Ammon's horn (tissue), 1 donor: ENCODE results near the gene SLC6A6.

Experiments
- DNase-seq: peaks from one replicate; pipeline ENCODE4 v3.0.0-alpha.2; 2016; ENCODE audit warnings: low spot score

Gene SLC6A6

DNA sequence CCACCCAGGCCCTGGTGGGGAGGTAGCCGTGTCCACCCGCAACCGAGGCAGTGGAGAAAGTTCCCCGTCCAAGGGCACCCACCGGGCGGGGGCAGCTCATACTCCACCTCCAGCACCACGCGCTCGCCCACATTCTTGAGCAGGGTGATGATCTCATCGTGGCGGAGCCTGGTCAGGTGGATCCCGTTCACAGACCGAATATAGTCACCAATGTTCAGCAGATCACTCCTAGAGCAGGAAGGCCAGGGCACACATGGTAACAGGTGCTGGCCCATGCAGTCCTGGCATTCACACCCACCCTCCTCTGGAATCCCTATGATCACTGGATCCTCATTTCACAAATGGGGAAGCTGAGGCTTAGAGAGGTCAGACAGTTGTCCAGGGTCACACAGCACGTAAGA is 121.9 kb downstream of the SLC6A6 start:
- DNase-seq = no peak

GRCh38 chr3:14524920-14525660 is 122.7 kb downstream of the SLC6A6 start:
- no peak for DNase-seq

GRCh38 chr3:14525685-14526631 is 123.6 kb downstream of the SLC6A6 start:
- no peak for DNase-seq

- DNase-seq = no peak
Observed at GRCh38 chr3:14528081-14528480, 125.7 kb downstream of the SLC6A6 start.

- DNase-seq = no peak
Observed at GRCh38 chr3:14531856-14532395, 129.5 kb downstream of the SLC6A6 start.

DNA sequence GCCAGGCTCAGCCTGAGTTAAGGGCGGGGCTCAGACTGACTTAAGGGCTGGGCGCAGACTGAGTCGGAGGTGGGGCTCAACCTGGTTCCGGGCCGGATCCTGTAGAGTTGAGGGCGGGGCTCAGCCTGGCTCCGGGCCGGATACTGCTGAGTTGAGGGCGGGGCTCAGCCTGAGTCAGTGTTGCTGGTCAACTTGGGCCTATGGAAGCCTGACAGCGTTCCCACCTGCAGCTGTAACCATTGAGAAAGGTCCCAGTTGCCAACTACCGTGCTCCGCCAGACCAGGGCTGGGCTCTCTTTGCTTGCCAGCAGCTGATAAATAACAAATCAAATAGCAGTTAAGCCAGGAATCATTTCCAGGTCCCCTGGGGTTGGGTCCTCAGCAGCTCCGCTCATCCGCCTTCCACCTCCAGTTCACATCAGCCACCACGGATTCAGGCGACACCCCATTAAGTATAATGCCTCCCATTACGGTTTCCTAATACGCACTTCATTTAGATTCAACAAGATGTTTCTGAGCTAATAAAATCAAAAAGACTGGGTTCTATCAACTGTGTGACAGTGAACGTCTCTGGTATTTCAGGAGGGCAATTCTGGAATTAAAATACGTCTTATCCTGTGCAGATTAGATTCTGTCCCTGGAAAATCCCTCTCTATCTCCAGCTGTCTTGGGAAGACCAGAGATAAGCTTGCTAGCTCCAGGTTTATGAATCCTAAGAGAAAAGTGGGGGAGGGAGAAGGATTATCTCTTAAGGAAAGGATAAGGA is 130.5 kb downstream of the SLC6A6 start:
- no peak for DNase-seq

DNA sequence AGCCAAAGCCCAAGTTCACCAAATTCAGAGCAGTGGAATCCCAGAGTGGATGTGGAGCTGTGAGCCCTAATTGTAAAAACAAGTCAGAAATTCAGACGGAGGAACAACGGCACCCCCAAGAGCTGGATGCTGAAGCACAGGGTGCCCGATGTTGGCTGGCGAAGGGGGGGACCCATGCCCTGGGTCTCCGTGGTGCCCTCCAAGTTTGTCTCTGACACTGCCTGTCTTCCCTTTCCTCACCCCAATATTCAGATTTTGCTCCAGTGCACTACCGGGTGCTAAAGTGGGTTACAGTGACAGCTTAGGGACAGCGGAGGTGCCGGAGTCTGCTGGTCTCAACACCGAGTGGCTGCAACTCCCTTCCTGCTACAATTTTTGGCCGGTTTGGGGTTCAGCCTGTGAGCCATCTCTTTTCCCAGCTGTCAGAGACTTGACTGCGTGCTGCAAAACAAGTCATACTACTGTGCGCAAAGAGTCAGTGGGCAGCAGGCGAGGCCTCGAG is 131.1 kb downstream of the SLC6A6 start:
- DNase-seq = no peak

- DNase-seq = no peak
Observed at GRCh38 chr3:14534516-14535191, 132.2 kb downstream of the SLC6A6 start.

DNA sequence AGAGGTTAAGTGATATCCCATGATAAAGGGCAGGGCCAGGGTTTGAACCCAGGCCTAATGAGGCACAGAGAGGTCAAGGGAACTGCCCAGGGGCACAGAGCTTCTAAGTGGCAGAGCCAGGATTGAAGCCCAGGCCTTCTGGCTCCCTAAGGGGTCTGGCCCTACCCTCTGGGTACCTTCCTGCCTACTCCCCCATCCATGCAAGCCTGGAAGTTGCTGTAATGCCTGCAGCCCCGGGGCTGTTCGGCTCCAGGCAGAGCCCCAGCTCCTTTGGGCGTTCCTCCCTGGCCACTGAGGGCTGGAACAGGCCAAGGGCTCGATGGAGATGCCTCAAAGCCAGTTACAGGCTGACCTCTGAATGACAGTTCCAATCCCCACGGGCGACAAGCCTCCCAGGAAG is 133.2 kb downstream of the SLC6A6 start:
- no peak for DNase-seq

GRCh38 chr3:14536055-14536815 is 133.8 kb downstream of the SLC6A6 start:
- no peak for DNase-seq

DNA sequence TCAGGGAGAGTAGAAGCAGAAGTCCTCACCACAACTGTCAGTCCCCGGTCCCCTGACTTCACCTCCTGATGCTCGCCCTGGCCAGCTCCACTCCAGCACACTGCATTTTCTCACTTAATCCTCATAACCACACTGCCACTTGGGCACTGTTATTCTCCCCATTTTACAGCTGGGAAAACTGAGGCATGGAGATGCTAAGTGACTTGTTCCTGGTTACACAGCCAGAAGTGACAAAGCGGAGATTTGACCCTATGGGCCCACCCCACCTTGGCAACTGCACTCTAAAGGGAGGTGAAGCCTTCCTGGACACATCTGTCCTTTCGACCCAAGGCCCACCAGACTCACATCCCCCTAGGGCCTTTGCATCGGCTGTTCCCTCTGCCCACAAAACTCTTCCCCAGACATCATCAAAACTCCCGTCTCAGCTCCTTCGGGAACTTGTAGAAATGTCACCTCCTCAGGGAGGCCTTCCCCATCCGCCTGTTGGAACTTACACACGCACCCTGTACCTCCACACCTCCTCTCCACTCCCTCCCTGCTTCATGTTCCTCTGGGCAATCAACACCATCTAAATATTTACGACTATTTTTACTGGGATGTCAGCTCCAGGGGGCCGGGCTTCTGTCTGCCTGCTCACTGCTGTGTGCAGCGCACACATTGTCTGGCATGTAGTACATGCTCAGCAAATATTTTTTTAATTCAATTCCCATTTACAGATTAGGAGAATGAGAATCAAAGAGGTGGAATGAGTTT is 134.6 kb downstream of the SLC6A6 start:
- DNase-seq = no peak

DNA sequence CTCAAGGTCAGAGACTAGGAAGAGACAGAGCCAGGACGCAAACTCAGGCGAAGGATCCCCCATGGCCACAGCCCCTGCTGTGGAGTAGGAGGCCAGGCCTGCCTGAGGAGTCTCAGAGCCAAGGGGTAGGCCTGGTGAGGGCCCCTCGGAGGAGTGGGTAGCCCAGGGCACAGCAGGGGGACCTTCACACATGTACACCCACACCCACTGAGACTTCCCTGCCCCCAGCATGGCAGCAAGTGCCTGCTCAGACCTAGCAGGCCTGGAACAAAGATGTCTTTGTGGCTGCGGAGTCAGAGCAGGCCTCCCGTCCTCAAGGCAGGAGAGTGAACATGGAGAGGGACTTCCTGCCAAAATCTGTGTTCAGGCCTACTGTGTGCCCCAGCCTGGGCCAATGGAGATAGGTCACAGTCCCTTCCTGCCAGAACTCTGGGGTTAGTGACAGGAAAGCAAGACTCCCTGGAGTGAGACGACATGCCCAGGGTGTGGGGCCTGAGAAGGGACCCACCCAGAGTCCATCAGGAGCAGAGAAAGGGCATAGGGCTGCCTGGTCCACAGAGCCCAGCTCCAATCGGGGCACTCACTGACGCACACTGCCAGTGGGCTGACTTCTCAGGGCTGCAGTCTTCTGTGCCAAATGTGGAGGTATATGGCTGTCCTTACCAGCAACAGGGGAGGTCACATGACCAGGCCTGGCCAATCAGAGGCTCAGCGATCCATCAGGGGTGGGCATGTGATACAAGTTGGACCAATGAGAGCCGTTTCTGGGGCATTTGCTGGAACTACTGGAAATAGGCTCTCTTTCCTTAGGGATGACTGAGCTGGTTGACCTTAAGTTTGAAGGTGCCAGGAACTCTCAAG is 135.4 kb downstream of the SLC6A6 start:
- DNase-seq = no peak

GRCh38 chr3:14538451-14539088 is 136.2 kb downstream of the SLC6A6 start:
- no peak for DNase-seq
